RPMI8226 (cell line): Measurements from ENCODE around the gene BMS1.
"Not testable (repeated sequence)": the region's sequence is repeated elsewhere in the genome, so short reads cannot be mapped to it uniquely, and the experiment has no call there.

Experiments
- DNase-seq: peaks from one replicate; pipeline ENCODE4 v3.0.0-alpha.2; 2015

The BMS1 gene

GRCh38 chr10:42782446-42783180 is at the start of gene BMS1:
Gene BMS1, plus strand, starts transcription at chr10:42782795. Its CDS starts 1,600 bp downstream, at chr10:42784395.
- DNase-seq = peak; percentile 89

- peak; percentile 40 for DNase-seq
Measured at GRCh38 chr10:42734536-42734935, 48.1 kb upstream of the BMS1 start.

GRCh38 chr10:42738679-42739078 is 43.9 kb upstream of the BMS1 start:
- no peak for DNase-seq

GRCh38 chr10:42741536-42741935 is 41.1 kb upstream of the BMS1 start:
- DNase-seq = not testable (repeated sequence)

- DNase-seq = no peak
Measured at GRCh38 chr10:42743697-42744096, 38.9 kb upstream of the BMS1 start.

GRCh38 chr10:42744134-42744701 is 38.4 kb upstream of the BMS1 start:
- DNase-seq = no peak

GRCh38 chr10:42753126-42753506 is 29.5 kb upstream of the BMS1 start:
- no peak for DNase-seq

- no peak for DNase-seq
Measured at GRCh38 chr10:42753507-42754154, 29.0 kb upstream of the BMS1 start.

GRCh38 chr10:42754155-42755027 is 28.2 kb upstream of the BMS1 start:
- no peak for DNase-seq

GRCh38 chr10:42755028-42755451 is 27.6 kb upstream of the BMS1 start:
- no peak for DNase-seq

- no peak for DNase-seq
Measured at GRCh38 chr10:42755556-42756093, 27.0 kb upstream of the BMS1 start.

GRCh38 chr10:42767906-42768305 is 14.7 kb upstream of the BMS1 start:
- no peak for DNase-seq

GRCh38 chr10:42768581-42769152 is 13.9 kb upstream of the BMS1 start:
- DNase-seq = no peak

GRCh38 chr10:42769173-42769572 is 13.4 kb upstream of the BMS1 start:
- DNase-seq = no peak

- DNase-seq = peak; percentile 10
Measured at GRCh38 chr10:42769673-42770072, 12.9 kb upstream of the BMS1 start.

- no peak for DNase-seq
Measured at GRCh38 chr10:42776681-42777080, 5.9 kb upstream of the BMS1 start.

- no peak for DNase-seq
Measured at GRCh38 chr10:42780456-42780855, 2.1 kb upstream of the BMS1 start.

GRCh38 chr10:42781893-42782445 is 626 bp upstream of the BMS1 start:
- no peak for DNase-seq

- DNase-seq = no peak
Measured at GRCh38 chr10:42783181-42783549, 570 bp downstream of the BMS1 start.

- DNase-seq = no peak
Measured at GRCh38 chr10:42785759-42786158, 3.2 kb downstream of the BMS1 start.

GRCh38 chr10:42790835-42791234 is 8.2 kb downstream of the BMS1 start:
- no peak for DNase-seq

- no peak for DNase-seq
Measured at GRCh38 chr10:42795701-42796100, 13.1 kb downstream of the BMS1 start.
